ENCODE measurements around the gene SLC2A4RG. TPM values are rescaled to one million over a fixed set of nuclear protein-coding genes. Genes with fewer than 3 reads are reported as not detected.
A peak's percentile ranks its signal among the peaks of the same experiment; 100 is the strongest.

SLC2A4RG gene
- total and polyA plus RNA-seq, 2 of the 13 experiments (the other 11 are each of a cell fraction or from before 2014, with no cell fraction given): 91.4 to 95.9 TPM

DNA sequence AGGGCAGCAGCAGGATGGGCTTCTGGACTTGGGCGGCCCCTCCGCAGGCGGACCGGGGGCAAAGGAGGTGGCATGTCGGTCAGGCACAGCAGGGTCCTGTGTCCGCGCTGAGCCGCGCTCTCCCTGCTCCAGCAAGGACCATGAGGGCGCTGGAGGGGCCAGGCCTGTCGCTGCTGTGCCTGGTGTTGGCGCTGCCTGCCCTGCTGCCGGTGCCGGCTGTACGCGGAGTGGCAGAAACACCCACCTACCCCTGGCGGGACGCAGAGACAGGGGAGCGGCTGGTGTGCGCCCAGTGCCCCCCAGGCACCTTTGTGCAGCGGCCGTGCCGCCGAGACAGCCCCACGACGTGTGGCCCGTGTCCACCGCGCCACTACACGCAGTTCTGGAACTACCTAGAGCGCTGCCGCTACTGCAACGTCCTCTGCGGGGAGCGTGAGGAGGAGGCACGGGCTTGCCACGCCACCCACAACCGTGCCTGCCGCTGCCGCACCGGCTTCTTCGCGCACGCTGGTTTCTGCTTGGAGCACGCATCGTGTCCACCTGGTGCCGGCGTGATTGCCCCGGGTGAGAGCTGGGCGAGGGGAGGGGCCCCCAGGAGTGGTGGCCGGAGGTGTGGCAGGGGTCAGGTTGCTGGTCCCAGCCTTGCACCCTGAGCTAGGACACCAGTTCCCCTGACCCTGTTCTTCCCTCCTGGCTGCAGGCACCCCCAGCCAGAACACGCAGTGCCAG lies 42.8 kb upstream of the SLC2A4RG start, which contains the start of gene TNFRSF6B (continued):
- TF ChIP-seq ZNF788 (CRISPR knock-in tag; IDR thresholded peaks at IDR 0.05; ENCODE audit: borderline replicate concordance) (peak; percentile 56; the same call in 1 of the 2 replicates), KDM5A (IDR thresholded peaks at IDR 0.05; ENCODE audit: borderline replicate concordance, low read length) (no peak), ZNF720 (CRISPR knock-in tag; IDR thresholded peaks at IDR 0.05) (no peak), ZBTB7B (CRISPR knock-in tag; IDR thresholded peaks at IDR 0.05) (peak; percentile 14; the same call in 1 of the 2 replicates), ZNF136 (CRISPR knock-in tag; IDR thresholded peaks at IDR 0.05; ENCODE audit: low read depth) (no peak), RARG (CRISPR knock-in tag; IDR thresholded peaks at IDR 0.05; ENCODE audit: low read depth) (no peak), ZNF44 (CRISPR knock-in tag; IDR thresholded peaks at IDR 0.05) (no peak), ZNF850 (CRISPR knock-in tag; conservative IDR thresholded peaks at IDR 0.05) (no peak), RBM22 (optimal IDR thresholded peaks at IDR 0.05; ENCODE audit: low read length) (peak; percentile 6), HOXA9 (CRISPR knock-in tag; IDR thresholded peaks at IDR 0.05; ENCODE audit: borderline replicate concordance) (no peak), MYC (CRISPR knock-in tag; IDR thresholded peaks at IDR 0.05; ENCODE audit: borderline replicate concordance) (peak; percentile 39; the same call in 1 of the 2 replicates), KLF13 (CRISPR knock-in tag; IDR thresholded peaks at IDR 0.05) (peak; percentile 56; the same call in 1 of the 2 replicates), ZFP90 (CRISPR knock-in tag; IDR thresholded peaks at IDR 0.05; ENCODE audit: borderline replicate concordance) (0 out of 2 replicates have a peak, but pooled peaks have one; percentile 64), KLF11 (CRISPR knock-in tag; IDR thresholded peaks at IDR 0.05) (no peak), ZNF737 (CRISPR knock-in tag; IDR thresholded peaks at IDR 0.05; ENCODE audit: borderline replicate concordance) (peak; percentile 24; the same call in 1 of the 2 replicates), MXI1 (IDR thresholded peaks at IDR 0.05; ENCODE audit: borderline replicate concordance, low read depth, low read length) (no peak), KLF9 (CRISPR knock-in tag; IDR thresholded peaks at IDR 0.05; ENCODE audit: low read depth) (no peak), BCL6 (CRISPR knock-in tag; IDR thresholded peaks at IDR 0.05) (peak; percentile 5; the same call in 1 of the 2 replicates), ZNF776 (CRISPR knock-in tag; IDR thresholded peaks at IDR 0.05) (peak; percentile 91; the same call in 1 of the 2 replicates)
- TF ChIP-seq, protein P1, sequence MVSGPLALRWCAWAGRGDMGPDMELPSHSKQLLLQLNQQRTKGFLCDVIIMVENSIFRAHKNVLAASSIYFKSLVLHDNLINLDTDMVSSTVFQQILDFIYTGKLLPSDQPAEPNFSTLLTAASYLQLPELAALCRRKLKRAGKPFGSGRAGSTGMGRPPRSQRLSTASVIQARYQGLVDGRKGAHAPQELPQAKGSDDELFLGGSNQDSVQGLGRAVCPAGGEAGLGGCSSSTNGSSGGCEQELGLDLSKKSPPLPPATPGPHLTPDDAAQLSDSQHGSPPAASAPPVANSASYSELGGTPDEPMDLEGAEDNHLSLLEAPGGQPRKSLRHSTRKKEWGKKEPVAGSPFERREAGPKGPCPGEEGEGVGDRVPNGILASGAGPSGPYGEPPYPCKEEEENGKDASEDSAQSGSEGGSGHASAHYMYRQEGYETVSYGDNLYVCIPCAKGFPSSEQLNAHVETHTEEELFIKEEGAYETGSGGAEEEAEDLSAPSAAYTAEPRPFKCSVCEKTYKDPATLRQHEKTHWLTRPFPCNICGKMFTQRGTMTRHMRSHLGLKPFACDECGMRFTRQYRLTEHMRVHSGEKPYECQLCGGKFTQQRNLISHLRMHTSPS (CRISPR knock-in tag; IDR thresholded peaks at IDR 0.05; ENCODE audit: low read depth): no peak; the same call in 1 of the 2 replicates
- TF ChIP-seq, protein P2, sequence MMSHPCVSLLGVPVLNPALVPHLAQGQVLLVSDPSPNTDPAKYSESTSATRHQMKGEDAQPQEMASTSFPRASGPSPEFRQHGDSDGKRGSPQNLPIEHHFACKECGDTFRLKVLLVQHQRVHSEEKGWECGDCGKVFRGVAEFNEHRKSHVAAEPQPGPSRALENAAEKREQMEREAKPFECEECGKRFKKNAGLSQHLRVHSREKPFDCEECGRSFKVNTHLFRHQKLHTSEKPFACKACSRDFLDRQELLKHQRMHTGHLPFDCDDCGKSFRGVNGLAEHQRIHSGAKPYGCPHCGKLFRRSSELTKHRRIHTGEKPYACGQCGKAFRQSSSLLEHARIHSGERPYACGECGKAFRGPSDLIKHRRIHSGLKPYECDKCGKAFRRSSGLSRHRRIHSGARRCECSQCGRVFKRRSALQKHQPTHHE (CRISPR knock-in tag; IDR thresholded peaks at IDR 0.05; ENCODE audit: borderline replicate concordance): 0 out of 2 replicates have a peak, but pooled peaks have one; percentile 63
- TF ChIP-seq, protein P3, sequence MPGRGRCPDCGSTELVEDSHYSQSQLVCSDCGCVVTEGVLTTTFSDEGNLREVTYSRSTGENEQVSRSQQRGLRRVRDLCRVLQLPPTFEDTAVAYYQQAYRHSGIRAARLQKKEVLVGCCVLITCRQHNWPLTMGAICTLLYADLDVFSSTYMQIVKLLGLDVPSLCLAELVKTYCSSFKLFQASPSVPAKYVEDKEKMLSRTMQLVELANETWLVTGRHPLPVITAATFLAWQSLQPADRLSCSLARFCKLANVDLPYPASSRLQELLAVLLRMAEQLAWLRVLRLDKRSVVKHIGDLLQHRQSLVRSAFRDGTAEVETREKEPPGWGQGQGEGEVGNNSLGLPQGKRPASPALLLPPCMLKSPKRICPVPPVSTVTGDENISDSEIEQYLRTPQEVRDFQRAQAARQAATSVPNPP (CRISPR knock-in tag; IDR thresholded peaks at IDR 0.05): no peak
- TF ChIP-seq, protein P4, sequence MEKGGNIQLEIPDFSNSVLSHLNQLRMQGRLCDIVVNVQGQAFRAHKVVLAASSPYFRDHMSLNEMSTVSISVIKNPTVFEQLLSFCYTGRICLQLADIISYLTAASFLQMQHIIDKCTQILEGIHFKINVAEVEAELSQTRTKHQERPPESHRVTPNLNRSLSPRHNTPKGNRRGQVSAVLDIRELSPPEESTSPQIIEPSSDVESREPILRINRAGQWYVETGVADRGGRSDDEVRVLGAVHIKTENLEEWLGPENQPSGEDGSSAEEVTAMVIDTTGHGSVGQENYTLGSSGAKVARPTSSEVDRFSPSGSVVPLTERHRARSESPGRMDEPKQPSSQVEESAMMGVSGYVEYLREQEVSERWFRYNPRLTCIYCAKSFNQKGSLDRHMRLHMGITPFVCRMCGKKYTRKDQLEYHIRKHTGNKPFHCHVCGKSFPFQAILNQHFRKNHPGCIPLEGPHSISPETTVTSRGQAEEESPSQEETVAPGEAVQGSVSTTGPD (CRISPR knock-in tag; IDR thresholded peaks at IDR 0.05): no peak

Data from HepG2 (cell line).